WTC11 (cell line): ENCODE results near the gene HPSE.

Experiments
- CTCF ChIP-seq: fragments of 200-600 bp; IDR thresholded peaks from 2 replicates; pipeline ENCODE4 v1.8.0; 2022; ENCODE audit warnings: antibody characterized with exemption
- ZNF532 ChIP-seq: fragments of 250-450 bp; sonication (Bioruptor Pico); IDR thresholded peaks from 2 replicates; pipeline ENCODE4 v1.9.0; 2021; ENCODE audit warnings: mild to moderate bottlenecking, borderline replicate concordance

GRCh38 chr4:83263106-83263505, 71.5 kb downstream of the HPSE start:
- TF ChIP-seq CTCF (no peak), ZNF532 (CRISPR knock-in tag) (no peak)
